GM23338 (cell line): ENCODE measurements around the gene KCNJ16.

Source experiments
- CREB1 ChIP-seq: fragments of 250-450 bp; sonication (Bioruptor Pico); IDR thresholded peaks from 2 replicates; pipeline ENCODE4 v1.5.0; 2020; ENCODE audit warnings: low read depth, mild to moderate bottlenecking, moderate library complexity
- EZH2 ChIP-seq: fragments of 200-600 bp; sonication (generic); IDR thresholded peaks from one replicate; pipeline ENCODE4 v1.8.0; 2017; ENCODE audit warnings: antibody characterized with exemption, mild to moderate bottlenecking, low read depth; ENCODE audit not compliant: unreplicated experiment
- EZH2phosphoT487 ChIP-seq: fragments of 200-600 bp; sonication (generic); IDR thresholded peaks from one replicate; pipeline ENCODE4 v1.8.1; 2018; ENCODE audit warnings: antibody characterized with exemption; ENCODE audit not compliant: unreplicated experiment
- POLR2AphosphoS5 ChIP-seq: IDR thresholded peaks from 2 replicates; pipeline ENCODE4 v1.6.1; 2016; ENCODE audit warnings: antibody characterized with exemption, low read depth
- ZNF114 ChIP-seq: fragments of 250-450 bp; sonication (Bioruptor Pico); IDR thresholded peaks from 2 replicates; pipeline ENCODE4 v1.5.0; 2020; ENCODE audit warnings: mild to moderate bottlenecking, moderate library complexity
- TF ChIP-seq, protein P1 (sequence below), 2 experiments: fragments of 200-600 bp in 1 of 2; sonication (generic) in 1 of 2; conservative IDR thresholded peaks; 2 replicates each; pipeline versions ENCODE4 v1.5.1 to v1.6.1; 2016 to 2017; ENCODE audit warnings: antibody characterized with exemption in 2 of 2, low read depth in 2 of 2, mild to moderate bottlenecking in 2 of 2, moderate library complexity in 1 of 2

DNA sequence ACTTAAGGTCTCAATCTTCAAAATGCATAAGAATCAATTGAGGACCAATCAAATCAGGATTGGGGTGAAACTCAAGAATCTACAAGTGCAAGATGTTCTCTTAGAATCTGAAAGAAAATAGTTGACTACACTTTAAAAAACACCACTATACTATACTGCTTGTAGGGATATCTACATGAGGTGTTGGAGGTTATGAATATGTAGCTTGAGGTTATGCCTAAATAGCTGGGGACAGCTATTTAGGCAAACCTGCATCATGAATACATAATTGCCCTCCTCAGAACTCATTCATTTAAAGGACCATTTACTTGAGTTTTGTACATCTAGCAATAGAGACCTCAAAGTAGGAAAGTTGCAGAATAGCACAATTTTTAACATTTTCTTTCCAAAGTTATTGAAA lies 40.1 kb downstream of the KCNJ16 start:
- TF ChIP-seq EZH2phosphoT487: no peak
- TF ChIP-seq EZH2: no peak
- TF ChIP-seq, protein P1, sequence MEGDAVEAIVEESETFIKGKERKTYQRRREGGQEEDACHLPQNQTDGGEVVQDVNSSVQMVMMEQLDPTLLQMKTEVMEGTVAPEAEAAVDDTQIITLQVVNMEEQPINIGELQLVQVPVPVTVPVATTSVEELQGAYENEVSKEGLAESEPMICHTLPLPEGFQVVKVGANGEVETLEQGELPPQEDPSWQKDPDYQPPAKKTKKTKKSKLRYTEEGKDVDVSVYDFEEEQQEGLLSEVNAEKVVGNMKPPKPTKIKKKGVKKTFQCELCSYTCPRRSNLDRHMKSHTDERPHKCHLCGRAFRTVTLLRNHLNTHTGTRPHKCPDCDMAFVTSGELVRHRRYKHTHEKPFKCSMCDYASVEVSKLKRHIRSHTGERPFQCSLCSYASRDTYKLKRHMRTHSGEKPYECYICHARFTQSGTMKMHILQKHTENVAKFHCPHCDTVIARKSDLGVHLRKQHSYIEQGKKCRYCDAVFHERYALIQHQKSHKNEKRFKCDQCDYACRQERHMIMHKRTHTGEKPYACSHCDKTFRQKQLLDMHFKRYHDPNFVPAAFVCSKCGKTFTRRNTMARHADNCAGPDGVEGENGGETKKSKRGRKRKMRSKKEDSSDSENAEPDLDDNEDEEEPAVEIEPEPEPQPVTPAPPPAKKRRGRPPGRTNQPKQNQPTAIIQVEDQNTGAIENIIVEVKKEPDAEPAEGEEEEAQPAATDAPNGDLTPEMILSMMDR (conservative IDR thresholded peaks at IDR 0.05; ENCODE audit: low read depth in 2 of 2): no peak
- TF ChIP-seq CREB1: no peak
- no peak for TF ChIP-seq POLR2AphosphoS5
- no peak for TF ChIP-seq ZNF114
